GM21390 (cell line): ENCODE measurements around the gene SMIM41.

ENCODE experiments used
- ATAC-seq: cut with Tn5 transposase; IDR thresholded peaks from one replicate; pipeline ENCODE4 v1.9.1; 2021; ENCODE audit not compliant: unreplicated experiment

Gene SMIM41

GRCh38 chr12:52145228-52146088 lies 66.0 kb downstream of the SMIM41 start:
- no peak for ATAC-seq

- ATAC-seq, result no peak
Measured at GRCh38 chr12:52146089-52146821, 66.8 kb downstream of the SMIM41 start.

DNA sequence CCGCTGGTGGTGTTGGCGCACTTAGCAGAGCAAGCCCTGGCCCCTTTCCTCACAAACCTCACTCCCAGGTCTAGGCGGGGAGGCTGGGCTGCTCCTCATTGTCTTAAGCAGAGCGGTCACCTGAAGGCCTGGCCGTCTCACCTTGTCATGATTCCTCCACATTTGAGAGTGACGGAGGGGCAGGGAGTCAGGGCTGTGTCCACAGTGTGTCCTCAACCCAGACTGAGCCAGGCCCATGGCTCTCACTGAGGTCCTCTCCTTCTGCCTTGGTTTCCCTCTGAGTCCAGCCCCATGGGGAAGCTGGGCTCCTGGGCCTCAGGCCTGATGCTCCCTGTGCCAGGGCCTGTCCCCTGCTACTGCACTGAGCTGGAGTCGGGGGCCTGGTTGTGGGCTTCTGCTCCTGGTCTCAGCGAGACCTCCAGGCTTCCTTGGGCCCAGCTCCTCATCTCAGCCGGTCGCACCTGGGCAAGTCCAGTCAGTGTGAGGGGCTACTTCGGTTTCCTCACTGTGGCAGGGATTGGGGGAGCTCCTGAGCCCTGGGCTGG lies 67.4 kb downstream of the SMIM41 start:
- no peak for ATAC-seq

- no peak for ATAC-seq
Measured at GRCh38 chr12:52147367-52147963, 68.0 kb downstream of the SMIM41 start.

DNA sequence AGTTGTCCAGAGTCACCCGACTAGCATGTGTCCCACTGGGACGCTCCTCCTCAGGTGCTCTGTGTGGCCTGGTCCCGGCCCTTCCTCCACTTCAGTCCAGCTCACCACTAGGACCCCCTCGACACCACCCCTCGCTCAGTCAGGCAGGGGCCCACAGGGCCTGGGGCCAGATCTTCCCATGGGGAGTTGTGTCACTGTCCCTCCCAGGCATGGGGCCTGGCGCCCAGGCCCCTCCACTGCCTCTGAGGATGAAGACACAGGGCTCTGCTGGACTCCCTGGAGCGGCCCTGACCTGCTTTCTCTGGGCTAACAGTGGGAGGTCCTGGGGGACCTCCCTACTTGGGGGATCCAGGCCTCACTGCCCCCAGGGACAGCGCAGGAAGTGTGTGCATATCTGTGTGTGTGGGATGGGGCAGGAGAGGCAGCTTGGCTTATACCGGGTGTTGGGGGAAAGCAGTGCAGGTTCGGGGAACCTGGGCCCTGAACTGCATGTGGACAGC lies 68.5 kb downstream of the SMIM41 start:
- ATAC-seq, result no peak

DNA sequence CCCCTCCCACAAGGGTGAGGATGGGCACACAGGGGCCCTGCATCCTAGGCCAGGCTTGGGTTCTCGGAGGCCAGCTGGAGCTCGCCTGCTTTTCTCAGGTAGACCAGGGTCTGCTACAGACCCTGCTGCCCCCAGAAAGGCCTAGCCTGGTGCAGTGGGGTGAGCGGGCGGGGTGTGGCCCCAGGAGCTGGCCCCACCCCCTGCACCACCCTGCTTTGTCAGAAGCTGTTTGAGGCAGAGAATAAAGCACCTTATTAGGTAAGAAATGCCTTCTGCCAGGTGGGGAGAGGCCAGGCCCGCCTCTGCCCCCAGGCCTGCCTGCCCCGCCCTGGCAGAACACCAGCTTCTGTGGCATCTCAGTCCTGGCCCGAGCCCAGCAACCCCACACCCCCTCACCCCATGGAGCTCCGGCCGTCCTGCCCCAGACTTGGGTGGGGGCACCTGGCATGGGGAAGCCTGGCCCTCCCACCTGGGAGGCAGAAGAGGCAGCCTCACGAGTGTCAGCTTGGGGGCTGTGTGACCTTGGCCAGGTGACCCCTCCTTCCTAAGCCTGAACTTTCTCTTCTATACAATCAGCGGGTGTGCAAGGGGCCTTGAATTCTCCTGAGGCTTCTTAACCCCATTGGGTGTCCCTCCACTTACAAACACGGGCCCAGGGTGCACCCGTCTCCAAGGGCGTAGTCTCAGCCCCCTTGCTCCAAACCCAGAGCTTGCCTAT lies 69.1 kb downstream of the SMIM41 start:
- ATAC-seq, result no peak

DNA sequence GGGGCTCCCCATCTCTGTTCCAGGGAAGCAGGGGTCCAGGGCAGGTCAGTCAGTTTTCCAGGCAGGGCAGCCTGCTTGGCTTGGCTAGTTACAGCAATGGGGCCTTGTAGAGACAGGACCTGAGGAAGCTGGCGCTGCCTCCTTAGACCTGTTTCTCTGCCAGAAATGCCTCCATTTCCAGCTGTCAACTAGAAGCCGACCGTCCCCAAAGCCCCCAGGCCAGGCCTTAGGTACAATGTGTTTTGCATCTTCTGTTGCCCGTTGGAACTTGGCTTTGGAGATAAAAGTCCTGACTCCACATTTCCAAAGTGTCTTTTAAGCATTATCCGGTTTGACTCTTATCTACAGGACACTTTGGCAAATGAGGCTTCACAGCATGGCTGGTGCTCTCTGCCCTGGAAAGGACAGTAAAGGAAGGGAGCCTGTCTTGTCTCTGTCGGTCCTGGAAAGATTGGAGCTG lies 69.7 kb downstream of the SMIM41 start:
- no peak for ATAC-seq

DNA sequence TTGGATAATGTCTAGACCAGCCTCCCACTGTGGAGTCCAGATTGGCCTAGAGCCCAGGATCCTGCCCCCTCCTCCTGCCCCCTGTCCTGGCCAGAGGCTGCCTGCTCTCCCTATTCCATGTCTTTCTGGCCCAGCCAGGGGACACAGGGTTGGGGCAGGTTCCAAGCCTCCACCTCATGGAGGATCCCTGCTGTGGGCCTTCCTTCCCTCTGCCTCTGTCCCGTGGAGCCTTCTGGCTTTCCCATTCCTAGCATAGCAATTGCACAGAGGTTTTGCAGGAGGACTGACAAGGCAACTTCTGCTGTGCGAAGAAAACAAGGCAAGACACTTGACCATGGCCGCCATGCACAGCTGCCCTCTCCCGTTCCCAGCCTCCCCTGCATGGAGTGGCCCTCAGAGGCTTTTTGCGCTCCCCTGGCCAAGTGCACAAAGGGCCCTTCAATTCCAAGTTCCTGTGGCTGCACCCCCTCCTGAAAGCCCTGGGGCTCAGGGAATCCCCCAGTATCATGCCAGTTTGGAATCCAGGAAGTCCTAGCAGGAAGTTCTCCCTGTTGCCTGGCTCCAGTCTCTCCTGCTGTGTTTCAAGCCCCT lies 70.2 kb downstream of the SMIM41 start:
- ATAC-seq, result no peak

DNA sequence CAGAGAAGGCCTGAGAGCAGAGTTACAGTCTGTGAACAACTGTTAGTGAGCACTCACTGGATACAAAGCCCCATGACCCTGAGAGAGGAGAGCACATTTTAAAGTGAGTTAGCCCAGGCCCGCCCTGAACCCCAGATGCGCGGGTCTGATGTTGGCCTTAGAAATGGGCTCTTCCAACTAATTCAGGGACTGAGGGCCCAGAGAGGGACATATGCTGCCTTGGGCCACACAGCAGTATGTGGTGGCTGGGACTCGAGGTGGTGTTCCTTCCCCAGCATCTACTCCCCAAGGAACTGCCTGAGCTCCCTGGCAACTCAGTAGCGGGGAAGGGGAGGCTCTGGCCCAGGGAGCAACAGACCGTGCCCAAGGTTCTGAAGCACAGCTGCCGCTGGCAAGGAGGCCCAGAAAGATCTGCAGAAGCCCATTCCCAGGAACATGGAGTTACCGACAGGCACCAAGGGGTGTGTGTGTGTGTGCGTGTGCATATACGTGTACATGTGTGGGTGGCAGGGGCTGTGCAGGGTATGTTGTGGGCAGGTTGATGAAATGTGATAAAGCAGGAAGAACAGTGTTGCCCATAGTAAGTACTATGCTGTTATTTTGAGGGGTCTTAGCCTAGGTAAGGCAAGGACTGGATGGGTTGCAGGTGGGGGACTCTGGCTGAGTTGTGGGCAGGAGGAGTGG lies 71.8 kb downstream of the SMIM41 start:
- ATAC-seq, result no peak

DNA sequence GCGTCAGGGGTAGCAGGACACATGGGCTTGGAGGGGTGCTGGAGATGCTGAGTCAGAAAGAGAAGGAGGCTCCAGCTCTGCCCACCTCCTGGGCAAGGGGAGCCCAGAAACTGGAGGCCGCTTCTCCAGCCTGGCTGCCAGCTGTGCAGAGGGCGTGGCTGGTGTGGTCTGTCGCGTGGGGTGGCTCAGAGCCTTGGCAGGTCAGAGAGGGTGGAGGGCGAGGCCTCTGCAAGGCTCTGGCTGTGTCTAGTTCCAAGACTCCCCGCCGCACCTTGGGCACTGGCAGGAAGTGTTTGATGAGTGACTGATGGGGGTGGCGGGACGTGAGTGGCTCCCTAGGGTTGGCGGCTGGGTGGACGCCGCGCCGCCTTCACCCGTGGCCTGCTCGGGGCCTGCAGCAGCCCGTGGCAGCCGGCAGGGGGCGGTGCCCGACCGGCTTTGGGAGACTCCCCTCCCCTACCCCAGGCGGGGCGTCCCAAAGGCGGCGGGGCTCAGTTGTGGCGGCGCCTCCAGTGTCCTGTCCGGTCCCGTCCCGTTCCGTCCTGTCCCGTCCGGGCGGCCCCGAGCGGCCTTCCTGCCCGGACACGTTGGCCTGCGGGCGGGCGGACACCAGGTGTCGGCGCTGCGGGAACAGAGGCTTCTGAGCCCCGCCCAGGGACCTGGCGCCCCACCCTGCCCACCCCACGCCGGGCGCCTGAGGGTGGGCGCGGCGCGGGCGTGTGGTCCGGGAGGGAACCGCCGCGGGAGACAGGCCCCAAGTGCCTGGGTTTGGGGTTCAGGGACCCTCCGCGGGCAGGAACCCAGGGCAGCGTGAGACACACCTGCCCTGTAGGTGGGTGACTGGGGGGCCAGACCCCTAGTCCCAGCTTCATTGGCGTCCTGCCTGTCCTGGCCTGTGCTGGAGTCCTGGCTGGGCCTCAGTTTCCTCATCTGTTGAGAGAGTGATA lies 72.6 kb downstream of the SMIM41 start:
- ATAC-seq, result no peak

DNA sequence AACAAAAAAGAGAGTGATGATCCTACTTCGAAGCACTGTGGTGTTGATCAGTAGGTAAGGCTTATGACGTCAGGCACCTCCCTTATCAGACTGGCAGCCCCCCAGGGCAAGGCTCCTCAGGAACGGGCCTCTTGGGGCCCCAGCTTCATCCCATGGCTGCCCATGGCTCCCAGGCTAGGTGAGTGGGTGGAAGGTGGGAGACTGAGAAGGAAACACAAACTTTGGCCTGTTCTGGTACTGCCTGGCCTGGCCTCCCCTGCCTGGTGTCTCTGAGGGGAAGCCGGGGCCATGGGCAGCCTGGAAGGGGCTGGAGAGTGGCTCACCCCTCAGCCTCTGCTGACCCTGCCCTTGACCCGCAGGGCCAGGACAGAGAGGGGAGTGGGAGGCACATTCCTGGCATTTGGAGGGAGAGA lies 73.4 kb downstream of the SMIM41 start:
- ATAC-seq, result no peak

DNA sequence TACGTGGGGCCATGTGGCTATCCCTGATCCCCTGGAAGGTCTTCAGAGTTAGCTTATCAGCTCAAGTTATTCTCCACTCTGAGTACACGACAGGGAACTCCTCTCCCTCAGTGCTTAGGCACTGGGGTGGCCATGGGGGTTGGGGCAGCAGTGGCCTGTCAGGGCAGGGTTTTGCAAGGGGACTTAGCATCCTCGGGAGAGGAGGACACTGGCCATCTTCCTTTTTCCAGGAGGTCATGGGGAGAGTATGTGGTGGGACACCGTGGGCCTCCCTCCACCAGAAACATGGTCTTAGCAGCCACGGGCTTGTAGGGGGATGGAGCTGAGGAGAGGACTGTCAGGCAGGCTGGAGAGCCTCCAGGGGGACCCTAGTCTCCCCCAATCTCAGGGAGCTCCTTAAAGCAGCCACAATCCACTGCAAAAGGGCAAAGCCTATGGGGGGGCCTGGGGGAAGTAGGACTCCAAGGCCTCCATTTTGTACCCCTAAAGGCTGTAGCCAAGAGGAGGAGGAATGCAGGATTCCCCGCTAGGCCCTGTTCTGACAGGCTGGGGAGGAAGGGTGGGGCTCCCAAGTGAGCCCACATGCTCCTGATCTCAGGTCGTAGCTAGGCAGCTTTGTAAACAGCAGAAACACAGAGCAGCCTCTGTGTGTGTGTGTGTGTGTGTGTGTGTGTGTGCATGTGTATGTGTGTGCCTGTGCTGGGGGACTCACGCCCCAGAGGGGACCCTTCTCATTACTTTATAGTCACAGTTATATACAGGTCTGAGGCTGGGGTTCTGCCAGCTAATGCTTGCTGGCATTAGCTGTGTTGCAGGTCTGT lies 75.8 kb downstream of the SMIM41 start:
- no peak for ATAC-seq

- no peak for ATAC-seq
Measured at GRCh38 chr12:52156311-52156710, 76.8 kb downstream of the SMIM41 start.

GRCh38 chr12:52156757-52157565 lies 77.5 kb downstream of the SMIM41 start:
- ATAC-seq, result no peak

DNA sequence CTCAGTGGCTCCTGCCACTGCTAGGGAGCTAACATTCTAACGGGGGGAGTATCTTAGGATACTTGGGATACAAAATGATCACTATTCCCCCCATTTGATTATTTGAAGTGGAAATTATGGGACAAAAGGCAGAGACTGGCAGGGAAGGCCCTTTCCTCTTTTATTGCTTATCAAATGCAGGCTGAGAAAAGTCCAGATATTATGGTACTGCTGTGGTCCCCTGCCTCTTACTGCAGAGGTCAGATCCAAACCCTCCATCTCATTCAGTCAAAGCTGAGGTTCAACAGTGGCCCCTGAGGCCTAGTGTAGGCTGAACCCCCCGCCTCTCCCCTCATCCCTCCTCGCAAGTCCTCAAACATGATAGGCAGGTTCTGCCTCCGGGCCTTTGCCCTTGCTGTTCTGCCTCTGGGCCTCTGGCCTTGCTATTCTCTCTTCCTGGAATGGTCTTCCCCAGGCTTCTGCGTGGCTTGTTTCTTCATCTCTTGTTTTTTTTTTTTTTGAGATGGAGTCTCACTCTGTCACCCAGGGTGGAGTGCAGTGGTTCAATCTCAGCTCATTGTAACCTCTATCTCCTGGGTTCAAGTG lies 78.2 kb downstream of the SMIM41 start:
- ATAC-seq, result no peak
